Neuronal stem cell (in vitro differentiated cells): ENCODE measurements around the gene INTS14.
A peak's percentile ranks its signal among the peaks of the same experiment; 100 is the strongest.

ENCODE experiments used
- DNase-seq: peaks from one replicate; pipeline ENCODE4 v3.0.0-alpha.2; 2013; ENCODE audit warnings: low spot score
- H2AFZ ChIP-seq: one replicate; pipeline ENCODE4 v1.6.1; 2013; ENCODE audit warnings: mild to moderate bottlenecking, low read length, inconsistent platforms
- H2AK5ac ChIP-seq: 2 replicates; pipeline ENCODE4 v1.6.1; 2013; ENCODE audit warnings: low read depth, mild to moderate bottlenecking, inconsistent platforms, low read length, moderate library complexity, mixed read lengths
- H2BK120ac ChIP-seq: 2 replicates; pipeline ENCODE4 v1.6.1; 2013; ENCODE audit warnings: low read depth, mild to moderate bottlenecking, inconsistent platforms, low read length, moderate library complexity, mixed read lengths
- H2BK12ac ChIP-seq: one replicate; pipeline ENCODE4 v1.6.1; 2013; ENCODE audit warnings: low read length, inconsistent platforms
- H2BK15ac ChIP-seq: 2 replicates; pipeline ENCODE4 v1.6.1; 2013; ENCODE audit warnings: mild to moderate bottlenecking, low read length, inconsistent platforms, mixed read lengths
- H2BK5ac ChIP-seq: one replicate; pipeline ENCODE4 v1.6.1; 2013; ENCODE audit warnings: inconsistent platforms, mild to moderate bottlenecking, low read length, moderate library complexity
- H3K14ac ChIP-seq: one replicate; pipeline ENCODE4 v1.6.1; 2013; ENCODE audit warnings: low read length, inconsistent platforms
- H3K18ac ChIP-seq: 2 replicates; pipeline ENCODE4 v1.6.1; 2013; ENCODE audit warnings: low read length, inconsistent platforms
- H3K23ac ChIP-seq: 2 replicates; pipeline ENCODE4 v1.6.1; 2013; ENCODE audit warnings: low read depth, mild to moderate bottlenecking, mixed read lengths, low read length, inconsistent platforms; ENCODE audit not compliant: poor library complexity
- H3K27ac ChIP-seq: replicated peaks from 3 replicates; pipeline ENCODE4 v1.5.1; 2013; ENCODE audit warnings: low read length, inconsistent platforms
- H3K27me3 ChIP-seq, 3 experiments: 2 replicates each; pipeline ENCODE4 v1.6.1; 2013; ENCODE audit warnings: low read length in 3 of 3, mild to moderate bottlenecking in 2 of 3, inconsistent platforms in 1 of 3, low read depth in 1 of 3, mixed read lengths in 1 of 3, moderate library complexity in 1 of 3; ENCODE audit not compliant: control insufficient read depth in 3 of 3, insufficient read depth in 3 of 3
- H3K36me3 ChIP-seq, 2 donors: replicated peaks in 1 of 2; 2 replicates each; pipeline ENCODE4 v1.6.1; 2013; ENCODE audit warnings: low read length in 2 of 2; ENCODE audit not compliant: control insufficient read depth in 2 of 2, insufficient read depth in 2 of 2
- H3K4ac ChIP-seq: 2 replicates; pipeline ENCODE4 v1.6.1; 2013; ENCODE audit warnings: inconsistent platforms, mild to moderate bottlenecking, low read length, moderate library complexity
- H3K4me1 ChIP-seq, 2 donors: 1 replicate in 1 of 2; 2 replicates in 1 of 2; pipeline ENCODE4 v1.6.1; 2013; ENCODE audit warnings: low read length in 2 of 2, low read depth in 1 of 2; ENCODE audit not compliant: control insufficient read depth in 2 of 2, insufficient read depth in 1 of 2
- H3K4me2 ChIP-seq: one replicate; pipeline ENCODE4 v1.6.1; 2013; ENCODE audit warnings: mild to moderate bottlenecking, low read length, inconsistent platforms; ENCODE audit not compliant: insufficient read depth, poor library complexity, severe bottlenecking
- H3K4me3 ChIP-seq, 2 donors: 2 replicates each; pipeline ENCODE4 v1.5.1; 2013; ENCODE audit warnings: low read length in 2 of 2, mild to moderate bottlenecking in 2 of 2, inconsistent platforms in 1 of 2, moderate library complexity in 1 of 2
- H3K79me1 ChIP-seq: one replicate; pipeline ENCODE4 v1.6.1; 2013; ENCODE audit warnings: low read depth, mild to moderate bottlenecking, inconsistent platforms, low read length, moderate library complexity
- H3K9ac ChIP-seq: one replicate; pipeline ENCODE4 v1.6.1; 2013; ENCODE audit warnings: mild to moderate bottlenecking, low read depth, low read length, inconsistent platforms; ENCODE audit not compliant: poor library complexity
- H3K9me3 ChIP-seq, 2 donors: replicated peaks in 1 of 2; 2 replicates each; pipeline versions ENCODE3 to v1.6.1; 2013; ENCODE audit warnings: low read length in 2 of 2, mild to moderate bottlenecking in 2 of 2, inconsistent platforms in 1 of 2, low read depth in 1 of 2, mixed read lengths in 1 of 2, moderate library complexity in 1 of 2; ENCODE audit not compliant: control insufficient read depth in 2 of 2, insufficient read depth in 1 of 2
- H4K8ac ChIP-seq: one replicate; pipeline ENCODE4 v1.6.1; 2013; ENCODE audit warnings: low read depth, mild to moderate bottlenecking, inconsistent platforms, low read length, moderate library complexity
- H4K91ac ChIP-seq: one replicate; pipeline ENCODE4 v1.6.1; 2013; ENCODE audit warnings: low read length, low read depth, mild to moderate bottlenecking, inconsistent platforms; ENCODE audit not compliant: poor library complexity
- WGBS, 2 donors: extraction: QIAGEN DNeasy Blood & Tissue Kit; methylation state at CpG; one replicate each; pipeline ENCODE4 v1.1.7; 2013; ENCODE audit warnings: missing lambda C conversion rate in 2 of 2, mixed read lengths in 1 of 2; ENCODE audit not compliant: insufficient read length in 2 of 2, insufficient replicate concordance in 1 of 2; ENCODE audit errors: extremely low coverage in 2 of 2; 5-methylcytosine and 5-hydroxymethylcytosine counted together

Gene INTS14

DNA sequence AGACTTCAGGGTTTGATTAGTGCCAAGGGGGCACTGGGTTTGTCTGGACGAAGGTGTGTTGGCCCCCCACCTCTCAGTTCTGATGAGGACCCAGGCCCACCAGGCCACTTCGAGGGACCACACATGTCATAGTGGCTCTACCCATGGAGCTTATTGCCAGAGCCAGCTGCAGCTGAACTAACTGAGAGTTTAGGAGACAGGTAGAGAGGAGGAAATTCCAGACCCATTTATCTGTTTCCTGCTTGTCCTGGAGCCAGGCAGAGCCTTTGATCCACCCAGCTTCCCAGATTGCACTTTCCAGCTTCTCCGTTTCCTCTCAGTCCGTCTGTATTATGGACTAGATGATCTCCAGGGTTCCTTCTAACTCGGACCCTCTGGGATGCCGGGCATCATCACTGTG lies 31.7 kb upstream of the INTS14 start:
- Histone ChIP-seq H3K4ac (no peak overlapping the region), H2BK5ac (no peak overlapping the region), H3K36me3 (no peaks in the 10 kb centered on the region), H2BK12ac (no peak overlapping the region), H3K27ac (no peak overlapping the region), H3K27me3 (no peaks in the 10 kb centered on the region), H2AK5ac (no peak overlapping the region), H2BK15ac (no peak overlapping the region), H3K18ac (no peak overlapping the region), H3K14ac (peak overlapping the region; percentile 26), H2BK120ac (no peak overlapping the region), H4K91ac (peak overlapping the region; percentile 7), H3K4me3 (no peak overlapping the region), H3K9ac (no peak overlapping the region), H3K23ac (no peak overlapping the region), H3K9me3 (no peaks in the 10 kb centered on the region), H3K4me2 (no peak overlapping the region), H3K4me1 (no peaks in the 10 kb centered on the region), H2AFZ (no peak overlapping the region), H3K79me1 (no peaks in the 10 kb centered on the region), H4K8ac (no peak overlapping the region)
- no peak for DNase-seq
- no CpG with 5 or more reads among the region's 6 CpGs for WGBS, 2 donors

DNA sequence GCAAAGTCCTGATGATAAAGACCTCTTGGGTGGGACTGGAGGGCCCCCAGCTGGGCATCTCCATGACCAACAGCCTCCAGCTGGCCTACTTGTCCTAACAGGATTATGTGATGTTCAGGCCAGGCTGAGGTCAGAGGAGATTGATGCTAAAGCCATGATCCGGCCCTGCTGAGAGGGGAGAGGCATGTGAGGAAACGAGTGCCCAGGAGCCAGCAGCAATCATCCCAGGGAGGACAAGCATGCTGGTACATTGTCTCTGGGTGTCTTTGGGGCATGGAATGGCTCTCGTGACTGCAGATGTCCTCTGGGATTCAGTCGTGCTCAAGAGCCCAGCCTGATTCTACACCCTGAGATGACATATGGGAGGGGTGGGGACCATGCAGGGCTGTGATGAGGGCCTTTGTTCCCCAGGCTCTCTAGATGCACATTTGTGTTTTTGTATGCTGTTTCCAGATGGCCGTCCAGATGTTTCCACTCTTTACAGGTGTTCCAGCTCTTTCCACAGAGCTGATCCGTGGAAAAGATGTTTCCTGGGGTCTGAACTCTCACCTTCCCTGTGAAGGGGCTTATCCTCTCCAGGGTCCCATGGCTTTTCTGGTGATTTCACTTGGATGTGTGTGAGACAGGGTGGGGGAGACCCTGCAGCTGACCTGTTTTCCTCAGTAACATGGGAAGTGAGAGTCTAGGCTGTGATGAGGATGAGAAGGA lies 31.0 kb upstream of the INTS14 start:
- Histone ChIP-seq H2BK120ac (no peak overlapping the region), H3K14ac (peak overlapping the region; percentile 26), H2AFZ (no peak overlapping the region), H3K27ac (no peak overlapping the region), H3K23ac (no peak overlapping the region), H3K27me3 (no peaks in the 10 kb centered on the region), H3K4me3 (no peak overlapping the region), H3K18ac (peak overlapping the region; percentile 11), H3K4ac (no peak overlapping the region), H3K9me3 (no peaks in the 10 kb centered on the region), H2BK12ac (no peak overlapping the region), H2BK5ac (no peak overlapping the region), H4K8ac (no peak overlapping the region), H2AK5ac (no peak overlapping the region), H3K79me1 (no peaks in the 10 kb centered on the region), H3K9ac (no peak overlapping the region), H3K4me2 (no peak overlapping the region), H2BK15ac (no peak overlapping the region), H3K4me1 (no peaks in the 10 kb centered on the region), H4K91ac (no peak overlapping the region), H3K36me3 (no peaks in the 10 kb centered on the region)
- no peak for DNase-seq
- no CpG with 5 or more reads among the region's 6 CpGs for WGBS, 2 donors

DNA sequence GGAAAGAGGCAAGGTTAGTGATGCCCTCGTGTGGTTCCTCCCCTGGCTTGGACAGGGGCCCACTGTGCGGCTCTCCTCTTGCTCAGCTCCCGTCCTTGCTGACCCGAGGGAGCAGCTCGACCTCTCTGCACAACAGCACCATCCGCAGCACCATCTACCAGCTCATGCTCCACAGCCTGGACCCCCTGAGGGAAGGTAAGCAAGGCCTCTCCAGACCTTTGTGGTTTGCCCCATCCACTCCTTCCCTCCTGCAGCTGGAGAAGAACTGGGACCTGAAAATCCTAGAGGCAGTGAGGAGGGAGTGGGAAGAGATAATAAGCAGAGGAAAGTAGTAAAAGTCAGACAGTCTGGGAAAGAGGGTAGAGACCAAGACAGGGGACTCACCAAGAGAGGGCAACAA lies 28.6 kb upstream of the INTS14 start:
- no peak overlapping the region for H2AFZ ChIP-seq
- H3K4me1 ChIP-seq, result no peaks in the 10 kb centered on the region
- H3K4me3 ChIP-seq, result no peak overlapping the region
- H2AK5ac ChIP-seq, result no peak overlapping the region
- H3K27me3 ChIP-seq, result no peaks in the 10 kb centered on the region
- H3K18ac ChIP-seq, result peak overlapping the region; percentile 13
- no peak overlapping the region for H4K8ac ChIP-seq
- no peak overlapping the region for H3K27ac ChIP-seq
- no peak overlapping the region for H2BK12ac ChIP-seq
- no peak overlapping the region for H2BK5ac ChIP-seq
- WGBS, 2 donors, result no CpG with 5 or more reads among the region's 6 CpGs
- H3K9ac ChIP-seq, result no peak overlapping the region
- no peak for DNase-seq
- no peak overlapping the region for H4K91ac ChIP-seq
- H3K9me3 ChIP-seq, result no peaks in the 10 kb centered on the region
- H3K36me3 ChIP-seq, result no peaks in the 10 kb centered on the region
- no peak overlapping the region for H2BK15ac ChIP-seq
- no peak overlapping the region for H3K4me2 ChIP-seq
- H2BK120ac ChIP-seq, result no peak overlapping the region
- no peak overlapping the region for H3K4ac ChIP-seq
- H3K79me1 ChIP-seq, result no peaks in the 10 kb centered on the region
- no peak overlapping the region for H3K23ac ChIP-seq
- H3K14ac ChIP-seq, result no peak overlapping the region

- Histone ChIP-seq H3K4me2 (no peak overlapping the region), H4K8ac (no peak overlapping the region), H2BK120ac (no peak overlapping the region), H3K18ac (no peak overlapping the region), H2BK15ac (no peak overlapping the region), H3K27ac (no peak overlapping the region), H3K9me3 (no peaks in the 10 kb centered on the region), H3K4ac (no peak overlapping the region), H2AK5ac (no peak overlapping the region), H3K79me1 (no peaks in the 10 kb centered on the region), H2BK5ac (no peak overlapping the region), H3K4me3 (no peak overlapping the region), H3K4me1 (peaks cover 0 to under 1% of the 10 kb centered on the region in 2 donors), H3K23ac (no peak overlapping the region), H3K27me3 (no peaks in the 10 kb centered on the region), H3K9ac (no peak overlapping the region), H4K91ac (no peak overlapping the region), H3K36me3 (no peaks in the 10 kb centered on the region), H2AFZ (peak overlapping the region; percentile 15), H2BK12ac (no peak overlapping the region), H3K14ac (no peak overlapping the region)
- peak; percentile 63 for DNase-seq
- no CpG with 5 or more reads among the region's 3 CpGs for WGBS, 2 donors
Measured at GRCh38 chr15:65638681-65639089, 27.8 kb upstream of the INTS14 start.
